Activated naive CD4-positive, alpha-beta T cell (primary cell): ENCODE data around the gene HMCN2.
"Not testable (repeated sequence)": the region's sequence is repeated elsewhere in the genome, so short reads cannot be mapped to it uniquely, and the experiment has no call there.

Experiments
- DNase-seq, 4 experiments: peaks; one replicate each; lab custom pipeline; 2025; lab: John Stamatoyannopoulos, UW

Gene HMCN2

GRCh38 chr9:130264414-130265350 is 878 bp upstream of the HMCN2 start:
- DNase-seq = no peak

DNA sequence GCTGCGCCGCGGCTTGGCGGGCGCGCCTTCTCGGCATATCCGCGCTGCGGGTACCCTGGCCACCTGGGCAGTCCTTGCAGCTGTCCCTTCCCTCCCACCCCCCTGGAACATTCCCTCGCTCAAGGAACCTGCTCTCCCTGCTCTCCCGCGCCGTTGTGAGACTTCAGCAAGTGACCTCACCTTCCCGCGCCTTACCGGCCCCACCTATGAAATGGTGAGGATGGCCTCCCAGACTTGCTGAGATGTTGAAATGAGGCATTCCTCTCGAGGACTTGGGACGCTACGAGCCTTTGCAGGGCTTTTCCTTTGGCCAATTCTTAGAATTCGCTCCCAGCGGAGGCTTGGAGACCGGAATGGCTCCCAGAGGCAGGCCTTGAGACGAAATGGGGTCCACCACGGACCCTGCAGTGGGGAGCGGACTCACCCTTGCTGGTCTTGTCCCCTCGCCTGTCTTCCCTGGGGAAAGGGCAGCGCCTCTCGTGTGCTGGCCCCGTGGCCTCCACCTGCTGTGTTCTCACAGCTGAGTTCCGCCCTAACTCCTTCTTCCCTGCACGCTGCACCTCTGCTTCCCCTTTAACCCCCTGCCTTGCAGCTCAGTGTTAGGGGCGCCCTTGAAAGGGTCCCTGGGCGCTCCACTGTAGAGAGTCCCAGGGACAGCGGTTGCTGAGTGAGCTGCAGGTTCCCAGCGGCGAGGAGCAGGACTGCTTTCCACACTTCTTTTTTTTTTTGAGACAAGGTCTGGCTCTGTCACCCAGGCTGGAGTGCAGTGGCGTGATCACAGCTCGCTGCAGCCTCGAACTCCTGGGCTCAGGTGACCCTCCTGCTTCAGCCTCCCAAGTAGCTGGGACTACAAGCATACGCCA is 907 bp downstream of the HMCN2 start:
- no peak for DNase-seq

DNA sequence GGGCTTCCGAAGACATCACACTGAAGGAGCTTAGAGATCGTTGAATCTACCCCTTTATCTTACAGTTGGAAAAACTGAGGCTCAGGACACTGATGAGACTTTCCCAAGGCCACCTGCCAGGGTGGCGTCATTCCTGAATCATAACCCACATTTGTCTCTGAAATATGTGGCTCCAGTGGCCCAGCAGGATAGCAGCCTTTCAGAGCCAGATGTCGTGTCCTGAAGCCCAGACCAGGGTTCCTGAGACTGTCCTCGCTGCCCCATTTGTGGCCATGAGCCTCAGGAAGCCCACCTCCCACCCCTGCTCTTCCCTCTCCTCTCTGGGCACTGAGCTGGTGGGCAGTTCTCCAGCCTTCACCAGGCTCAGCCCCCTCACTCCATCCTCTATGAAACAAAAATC is 2.4 kb downstream of the HMCN2 start:
- no peak for DNase-seq

GRCh38 chr9:130268521-130269211 is 3.1 kb downstream of the HMCN2 start:
- DNase-seq = no peak

DNA sequence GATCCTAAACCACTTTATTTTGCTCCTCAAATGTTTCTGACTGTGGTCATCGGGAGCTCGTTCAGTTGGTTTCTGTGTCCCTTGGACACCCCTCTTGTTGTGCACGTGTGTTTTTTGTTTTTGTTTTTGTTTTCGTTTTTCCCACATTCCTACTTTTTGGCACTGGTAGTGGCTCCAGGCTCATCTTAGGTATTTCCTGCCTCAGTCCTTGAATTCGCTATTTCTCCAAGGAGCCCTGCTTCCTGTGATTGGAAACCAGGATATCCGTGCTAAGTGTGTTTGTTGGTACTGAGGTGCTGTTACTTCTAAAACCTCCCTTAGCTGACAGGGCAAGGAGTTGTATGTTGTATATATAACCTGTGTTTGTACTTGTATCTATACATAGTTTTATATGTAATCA is 5.9 kb downstream of the HMCN2 start:
- no peak for DNase-seq

DNA sequence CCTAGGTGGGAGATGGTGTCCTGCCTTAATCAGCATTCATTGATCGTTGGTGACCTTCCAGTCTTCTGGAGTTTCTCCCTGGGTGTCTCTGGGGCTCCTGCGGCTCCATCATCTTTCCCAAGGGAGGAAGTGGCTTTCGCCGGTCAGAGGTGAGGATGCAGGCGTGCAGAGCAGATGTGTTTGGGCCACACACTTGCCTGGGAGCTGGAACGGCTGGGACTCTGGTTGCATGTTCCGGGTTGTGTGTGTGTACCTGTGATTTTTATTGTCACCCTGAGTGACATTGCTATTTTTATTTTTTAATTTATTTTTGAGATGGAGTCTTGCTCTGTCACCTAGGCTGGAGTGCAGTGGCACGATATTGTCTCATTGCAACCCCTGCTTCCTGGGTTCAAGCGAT is 9.6 kb downstream of the HMCN2 start:
- DNase-seq = no peak

DNA sequence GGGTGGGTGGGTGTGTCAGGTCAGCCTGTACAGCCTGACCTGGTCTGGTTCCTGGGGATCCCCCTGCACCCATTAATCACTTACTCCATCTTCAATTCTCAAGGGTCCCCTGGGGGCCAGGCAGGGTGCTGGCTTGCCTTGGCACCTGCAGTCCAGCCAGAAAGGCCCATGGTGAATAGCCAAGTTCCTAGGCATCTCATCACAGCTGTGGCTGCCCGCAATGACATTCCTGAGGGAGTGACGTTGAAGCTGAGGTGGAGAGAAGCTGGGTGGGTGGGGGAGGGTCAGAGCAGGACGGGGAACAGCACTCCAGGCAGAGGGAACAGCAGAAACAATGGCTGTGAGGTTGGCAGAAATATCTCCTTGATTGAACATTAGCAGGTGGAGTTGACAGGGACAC is 10.6 kb downstream of the HMCN2 start:
- no peak for DNase-seq

DNA sequence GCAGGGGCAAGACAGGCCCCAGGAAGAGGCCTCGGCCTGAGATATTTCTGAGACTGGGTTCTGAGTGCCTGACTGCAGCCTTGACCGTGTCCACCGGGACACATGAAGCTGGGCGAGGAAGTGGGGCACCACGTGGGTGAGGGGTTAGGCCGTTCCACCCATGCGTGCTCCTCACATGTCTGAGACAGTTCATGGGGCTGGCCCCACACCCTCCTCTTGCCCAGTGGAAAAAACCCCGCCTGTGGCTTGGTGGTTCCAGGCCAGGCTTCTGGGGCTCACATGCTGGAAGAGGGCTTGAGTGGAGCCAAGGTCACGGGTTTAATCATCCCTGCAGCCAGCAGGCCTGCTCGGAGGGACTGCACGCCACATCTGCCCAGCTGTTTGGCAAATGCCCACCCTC is 11.4 kb downstream of the HMCN2 start:
- DNase-seq = no peak

DNA sequence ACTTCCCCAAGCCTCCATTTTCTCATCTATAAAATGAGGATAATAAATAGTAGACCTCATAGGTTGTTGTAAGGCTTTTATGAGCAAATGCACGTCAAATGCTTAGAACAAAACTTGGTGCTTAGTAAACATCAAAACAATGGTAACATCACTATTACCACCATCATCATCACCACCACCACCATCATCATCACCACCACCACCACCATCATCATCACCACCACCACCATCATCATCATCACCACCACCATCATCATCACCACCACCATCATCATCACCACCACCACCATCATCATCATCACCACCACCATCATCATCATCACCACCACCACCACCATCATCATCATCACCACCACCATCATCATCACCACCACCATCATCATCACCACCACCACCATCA is 12.0 kb downstream of the HMCN2 start:
- not testable (repeated sequence) for DNase-seq

DNA sequence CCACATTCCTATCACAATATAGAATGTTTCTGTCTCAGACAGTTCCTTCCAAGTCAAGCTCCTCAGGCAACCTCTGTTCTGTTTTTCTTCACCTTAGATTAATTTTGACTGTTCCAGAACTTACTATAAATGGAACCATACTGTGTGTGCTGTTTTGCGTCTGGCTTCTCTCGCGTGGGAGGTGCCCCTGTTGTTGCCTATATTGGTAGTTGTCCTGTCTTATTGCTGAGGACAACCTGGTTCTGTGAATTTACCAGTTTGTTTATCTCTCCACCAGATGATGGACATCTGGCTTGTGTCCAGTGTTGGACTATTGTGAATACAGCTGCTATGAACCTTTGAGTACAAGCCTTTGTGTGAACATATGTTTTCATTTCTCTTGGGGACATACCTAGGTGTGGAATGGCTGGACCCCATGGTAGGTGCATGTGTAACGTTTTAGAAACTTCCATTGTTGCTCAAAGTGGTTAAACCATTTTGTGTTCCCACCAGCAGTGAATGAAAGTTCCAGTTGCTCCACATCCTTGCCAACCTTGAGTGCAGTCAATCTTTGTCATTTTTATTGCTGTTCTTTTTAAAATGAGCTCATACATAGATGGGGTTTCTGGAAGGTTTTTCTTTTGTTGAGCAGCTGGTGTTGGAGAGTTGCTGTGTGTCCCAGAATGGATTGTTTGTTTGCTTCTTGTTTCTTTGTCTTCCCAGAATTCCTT is 18.1 kb downstream of the HMCN2 start:
- DNase-seq = no peak

- no peak for DNase-seq
Observed at GRCh38 chr9:130284249-130284625, 18.7 kb downstream of the HMCN2 start.

DNA sequence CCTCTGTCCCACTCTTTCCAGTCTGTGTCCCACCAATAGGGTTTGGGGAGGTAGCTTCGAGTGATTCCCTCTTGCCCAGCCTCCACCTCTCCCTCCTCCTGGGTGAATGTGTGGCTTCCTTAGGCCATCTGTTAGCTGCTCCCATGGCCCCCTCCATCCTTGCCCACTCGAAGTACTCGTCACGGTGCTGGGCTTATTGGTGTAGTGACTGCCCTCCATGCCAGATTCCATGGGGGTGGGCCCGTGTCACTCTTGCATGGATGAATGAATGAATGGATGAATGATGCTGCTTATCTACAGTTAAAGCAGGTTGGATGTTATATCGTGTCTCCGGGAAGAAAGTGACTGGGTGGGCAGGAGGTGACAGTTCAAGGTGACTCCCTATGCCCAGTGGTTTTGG is 19.1 kb downstream of the HMCN2 start:
- DNase-seq = no peak

DNA sequence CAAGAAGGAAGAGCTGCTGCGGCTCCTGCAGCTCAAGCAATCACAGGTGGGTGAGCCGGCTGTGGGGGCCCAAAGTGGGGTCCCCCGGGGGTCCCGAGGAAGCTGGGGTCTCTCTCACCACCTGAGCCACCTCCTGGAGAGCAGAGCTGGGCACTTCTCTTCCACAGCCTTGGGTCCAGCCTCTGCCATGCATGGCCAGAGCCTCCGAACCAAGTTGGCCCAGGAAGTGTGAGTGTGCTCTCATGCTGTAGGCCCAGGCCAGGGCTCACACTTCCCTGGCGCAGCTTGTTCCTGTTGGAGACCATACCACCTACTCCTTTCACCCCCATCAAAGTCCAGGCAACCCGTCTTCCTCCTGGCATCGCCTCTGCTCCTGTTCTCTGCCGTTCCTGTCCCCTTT is 19.7 kb downstream of the HMCN2 start:
- no peak for DNase-seq

DNA sequence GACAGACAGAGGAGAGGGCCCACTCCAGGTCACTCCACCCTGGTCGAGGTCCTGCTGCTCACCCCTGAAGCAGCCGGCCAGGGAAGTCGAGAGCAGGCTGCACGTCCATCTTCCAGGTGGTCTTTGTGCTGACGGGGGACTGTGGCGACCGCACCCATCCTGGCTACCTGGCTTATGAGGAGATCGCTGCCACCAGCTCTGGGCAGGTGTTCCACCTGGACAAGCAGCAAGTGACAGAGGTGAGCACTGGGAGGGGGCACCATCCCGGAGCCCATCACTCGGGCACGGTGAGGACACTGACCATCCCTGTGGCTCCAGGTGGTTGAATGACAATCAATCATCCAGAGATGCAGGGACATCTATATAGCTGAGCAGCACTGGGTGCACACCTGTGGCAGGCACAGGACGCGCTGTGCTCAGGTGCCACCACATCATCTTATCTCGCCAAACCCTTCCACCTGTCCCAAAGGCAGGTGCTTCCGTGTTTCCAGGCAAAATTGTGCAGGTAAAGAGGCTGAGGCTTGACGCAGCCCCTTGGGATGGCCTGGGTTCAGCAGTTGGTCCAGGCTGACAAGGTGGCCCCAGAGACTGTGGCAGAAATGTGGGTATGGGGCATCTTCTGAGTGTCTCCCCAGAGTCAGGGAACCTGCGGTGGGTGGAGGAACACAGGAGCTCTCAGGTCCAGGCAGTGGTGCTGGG is 20.7 kb downstream of the HMCN2 start:
- no peak for DNase-seq

GRCh38 chr9:130286781-130287428 is 21.3 kb downstream of the HMCN2 start:
- DNase-seq = no peak

DNA sequence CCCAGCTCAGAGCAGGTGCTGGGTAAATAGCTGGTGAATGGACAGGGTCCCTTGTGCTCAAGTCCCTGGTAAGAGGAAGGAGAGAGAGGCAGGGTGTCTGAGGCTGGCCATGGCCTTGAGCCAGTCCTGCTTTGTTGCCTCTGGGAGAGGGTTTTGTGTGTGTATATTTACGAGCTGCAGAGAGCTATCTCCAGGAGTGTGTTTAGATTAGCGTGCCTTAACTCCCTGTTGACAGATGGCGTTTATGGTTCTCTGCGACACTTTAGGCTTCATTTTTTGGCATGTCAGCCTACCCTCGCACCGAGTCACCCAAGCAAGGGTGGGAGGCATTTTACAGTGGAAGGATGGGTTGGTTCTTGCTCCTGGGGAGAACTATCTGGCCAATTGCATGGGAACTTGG is 22.2 kb downstream of the HMCN2 start:
- no peak for DNase-seq

- DNase-seq = no peak
Observed at GRCh38 chr9:130288393-130288792, 22.8 kb downstream of the HMCN2 start.

GRCh38 chr9:130288926-130289690 is 23.5 kb downstream of the HMCN2 start:
- DNase-seq = no peak

- DNase-seq = no peak
Observed at GRCh38 chr9:130289711-130290241, 24.2 kb downstream of the HMCN2 start.
